CD4-positive, alpha-beta T cell treated with Interleukin-10 for 1 hour (primary cell): ENCODE data around the gene MRAP.

ENCODE experiments used
- DNase-seq: peaks from one replicate; pipeline ENCODE4 v3.0.0-alpha.2; 2020

Gene MRAP

DNA sequence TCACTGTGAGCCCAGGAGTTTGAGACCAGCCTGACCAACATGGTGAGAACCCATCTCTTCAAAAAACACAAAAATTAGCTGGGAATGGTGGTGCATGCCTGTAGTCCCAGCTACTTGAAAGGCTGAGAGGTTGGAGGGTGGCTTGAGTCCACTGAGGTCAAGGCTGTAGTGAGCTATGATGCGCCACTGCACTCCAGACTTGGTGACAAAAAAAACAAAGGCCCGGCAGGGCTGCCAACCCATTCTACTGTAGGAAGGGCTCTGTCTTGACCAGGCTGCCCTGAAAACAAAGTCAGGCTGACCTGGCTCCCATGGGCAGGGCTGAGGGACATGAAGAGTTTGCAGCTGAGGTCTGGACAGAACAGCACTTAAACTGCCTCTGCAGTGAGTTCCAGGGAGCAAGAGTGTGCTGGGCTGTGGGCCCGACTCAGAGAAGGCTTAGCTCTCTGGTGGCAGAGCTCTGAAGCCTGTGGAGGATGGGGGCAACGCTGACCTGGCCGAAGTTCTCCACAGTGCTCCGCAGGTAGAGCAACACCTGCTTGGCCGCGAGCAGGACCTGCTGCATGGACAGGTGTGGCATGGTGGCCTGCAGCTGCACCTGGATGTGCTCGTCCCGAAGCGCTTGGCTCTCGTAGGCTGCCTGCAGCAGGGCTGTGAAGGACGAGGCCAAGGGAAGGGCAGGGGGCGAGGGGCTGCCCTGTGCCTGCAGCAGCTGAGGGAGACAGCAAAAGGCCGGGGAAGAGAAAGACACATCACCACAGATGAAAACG, 51.7 kb downstream of the MRAP start:
- no peak for DNase-seq

DNA sequence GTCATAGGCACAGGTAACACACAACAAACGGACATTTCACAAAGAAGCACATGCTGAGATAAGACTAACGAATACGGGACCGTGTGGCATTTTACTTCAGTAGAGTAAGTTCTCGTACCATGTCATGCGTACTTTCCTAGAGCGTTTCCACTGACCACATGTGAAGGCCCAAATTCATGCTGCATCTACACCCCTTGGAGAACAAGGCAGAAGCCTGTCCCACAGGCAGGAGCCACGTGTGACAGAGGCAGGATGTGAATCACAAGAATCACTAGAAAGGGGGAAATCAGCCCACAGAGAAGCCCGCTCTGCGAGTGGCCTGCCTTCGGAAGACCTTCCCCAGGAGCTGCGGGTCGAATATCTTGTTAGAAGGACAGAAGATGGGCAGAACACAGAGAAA, 52.3 kb downstream of the MRAP start:
- no peak for DNase-seq

DNA sequence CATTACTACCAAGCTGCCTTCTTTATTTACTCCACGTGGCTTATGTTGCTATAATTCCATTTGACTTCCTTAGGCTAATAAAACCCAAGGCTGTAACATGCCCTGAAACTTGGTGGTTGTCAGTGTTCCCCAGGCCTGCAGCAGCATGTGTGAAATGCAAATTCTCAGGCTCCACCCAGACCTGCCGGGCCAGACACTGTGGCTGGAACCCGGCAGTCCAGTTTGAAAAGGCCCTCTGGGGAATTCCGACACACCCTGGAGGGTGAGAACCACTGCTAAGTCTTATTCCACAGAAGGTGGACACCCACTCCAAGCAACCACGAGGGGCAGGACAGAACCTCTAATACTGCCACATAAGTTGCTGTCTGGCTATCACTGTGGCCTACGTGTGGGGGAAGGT, 52.8 kb downstream of the MRAP start:
- no peak for DNase-seq

DNA sequence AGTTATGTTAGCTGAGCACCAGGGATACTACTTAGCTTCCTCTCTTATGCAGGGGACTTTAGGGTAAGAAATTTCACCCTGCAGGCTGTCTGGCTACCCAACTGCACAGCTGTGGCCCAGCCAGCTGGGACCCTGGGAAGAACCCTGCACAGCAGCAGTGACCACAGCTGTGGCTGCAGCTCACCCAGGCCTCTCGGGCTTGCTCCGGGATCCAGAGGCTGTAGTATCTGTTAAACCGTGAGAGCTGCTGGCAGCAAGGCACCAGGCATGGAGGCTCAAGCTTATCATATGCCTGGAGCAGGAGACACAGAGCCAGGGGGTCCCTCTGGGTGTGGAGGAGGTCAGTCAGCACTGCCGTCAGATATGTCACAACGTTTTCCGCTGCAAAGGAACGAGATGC, 53.9 kb downstream of the MRAP start:
- DNase-seq: no peak

DNA sequence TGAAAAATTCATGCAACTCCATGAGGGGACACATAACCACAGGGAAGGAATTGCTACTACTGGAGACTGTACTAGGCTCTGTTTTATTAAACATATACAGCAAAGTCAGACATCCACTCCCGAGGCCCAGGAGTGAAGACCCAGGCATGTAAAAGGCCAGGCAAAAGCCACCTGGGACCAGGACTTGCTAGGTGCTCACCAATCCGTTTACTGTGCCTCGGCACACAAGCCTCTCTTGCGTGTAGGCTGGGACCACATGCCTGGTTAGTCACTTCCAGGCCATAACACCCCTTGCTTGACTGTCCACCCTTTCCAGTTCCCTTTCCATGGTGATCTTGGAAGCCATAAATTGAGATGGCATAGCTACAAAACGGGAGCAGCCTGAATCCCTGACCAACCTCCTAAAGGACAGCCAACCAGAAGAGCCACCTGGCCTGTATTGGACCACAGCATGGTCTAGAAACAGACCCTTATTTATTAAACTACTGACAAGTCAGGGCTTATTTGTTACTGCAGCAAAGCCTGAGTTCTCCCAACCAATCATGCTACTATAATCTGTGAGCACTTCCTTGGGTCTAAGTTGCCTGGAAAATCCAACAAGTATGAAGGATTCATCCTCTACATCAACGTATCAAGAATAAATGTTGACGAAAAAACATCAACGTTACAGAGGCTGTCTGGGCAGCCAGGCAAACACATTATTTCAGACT, 54.5 kb downstream of the MRAP start:
- no peak for DNase-seq

DNA sequence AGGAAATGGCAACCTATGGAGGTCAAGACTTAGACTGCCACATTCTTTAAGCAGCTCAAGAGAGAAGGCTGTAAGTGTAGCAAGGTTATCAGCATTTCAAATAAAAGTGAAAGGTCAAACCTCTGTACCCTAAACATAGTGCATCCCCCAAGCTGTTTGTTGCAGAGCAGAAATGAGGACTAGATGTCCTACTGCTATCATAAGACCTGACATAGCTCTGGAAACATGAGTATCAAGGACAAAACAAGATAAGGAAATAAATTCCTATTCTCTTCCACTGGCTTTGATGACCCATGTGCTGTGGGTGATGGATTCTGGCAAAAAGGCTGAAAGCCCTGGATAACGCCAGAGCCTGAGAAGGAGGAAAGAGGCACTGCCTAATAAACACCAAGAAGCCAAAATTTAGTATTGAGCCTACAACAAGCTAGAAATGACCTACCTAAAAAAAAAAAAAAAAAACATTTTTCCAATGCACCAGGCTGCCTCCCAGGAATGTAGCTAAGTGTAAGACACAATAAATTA, 58.3 kb downstream of the MRAP start:
- no peak for DNase-seq

DNA sequence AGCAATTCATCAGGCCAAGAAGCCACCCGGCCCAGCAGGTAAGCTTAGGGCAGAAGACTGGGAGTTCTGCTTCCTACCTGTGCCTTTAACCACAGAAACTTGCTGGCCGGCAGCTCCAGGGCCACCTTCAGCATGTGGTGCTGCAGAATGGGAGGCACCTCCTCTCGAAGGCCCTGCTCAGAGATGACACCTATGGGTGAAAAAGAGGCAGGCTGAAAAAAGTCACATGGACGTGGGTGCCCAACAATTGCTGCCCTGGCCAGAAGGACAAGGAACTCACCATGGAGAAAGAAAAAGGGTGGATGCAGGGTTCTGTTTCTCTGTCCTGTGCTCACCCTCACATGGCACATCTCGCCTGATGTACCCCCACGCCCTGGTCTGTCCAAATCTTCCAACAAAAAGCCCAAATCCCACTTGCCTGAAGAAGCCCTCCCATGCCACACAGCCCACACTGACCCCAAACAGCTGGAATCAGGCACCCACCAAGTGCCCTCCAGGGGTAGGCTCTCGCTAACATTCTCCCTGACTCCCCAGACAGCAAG, 61.1 kb downstream of the MRAP start:
- DNase-seq: no peak

DNA sequence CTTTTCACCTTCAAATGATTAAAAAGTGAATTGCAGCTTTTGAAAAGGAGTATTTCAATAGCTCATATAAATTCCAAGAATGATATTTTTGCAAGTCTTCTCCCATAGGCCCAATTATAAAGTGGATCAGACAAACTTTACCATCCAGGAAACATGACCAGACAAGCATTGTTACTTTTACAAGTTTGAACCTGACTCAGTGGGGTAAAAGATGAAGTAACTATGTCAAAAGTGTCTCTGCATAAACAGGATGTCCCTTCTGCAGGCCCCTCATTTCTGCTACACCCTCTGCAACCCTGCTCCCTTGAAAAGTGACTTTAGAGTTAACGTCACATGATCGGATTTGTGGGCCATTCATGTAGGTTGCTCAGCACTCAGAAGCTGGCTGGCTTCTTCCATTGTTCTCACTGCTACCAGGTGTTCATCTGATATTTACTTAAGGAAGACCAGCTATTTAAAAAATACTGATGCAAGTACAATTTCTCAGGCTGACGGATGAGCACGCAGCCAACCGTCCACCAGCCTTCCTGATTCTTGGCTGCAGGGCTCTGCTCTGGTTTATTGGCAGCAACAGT, 61.8 kb downstream of the MRAP start:
- no peak for DNase-seq
